Measurements from ENCODE around the gene RFX5.

RFX5 gene

GRCh38 chr1:151325231-151325630 is 21.8 kb downstream of the RFX5 start:
- no peak for DNase-seq (ENCODE audit: low spot score)

GRCh38 chr1:151324390-151324930 is 22.6 kb downstream of the RFX5 start:
- no peak for DNase-seq (ENCODE audit: low spot score)

DNA sequence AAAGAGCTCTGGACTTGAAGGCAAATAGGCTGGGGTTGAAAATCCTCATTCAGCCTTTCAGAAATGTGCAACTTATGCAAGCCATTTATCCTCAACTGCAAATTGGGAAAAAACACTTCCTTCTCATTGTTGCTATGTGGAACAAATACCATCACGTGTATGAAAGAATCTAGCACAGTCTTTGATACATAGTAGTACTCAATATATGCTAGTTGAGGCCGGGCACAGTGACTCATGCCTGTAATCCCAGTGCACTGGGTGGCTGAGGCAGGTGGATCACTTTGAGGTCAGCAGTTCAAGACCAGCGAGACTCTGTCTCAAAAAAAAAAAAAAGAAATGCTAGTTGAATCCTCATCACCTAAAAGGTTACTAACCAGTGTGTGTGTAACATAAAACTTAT is 28.1 kb downstream of the RFX5 start:
- DNase-seq (ENCODE audit: low spot score) = no peak

GRCh38 chr1:151315565-151316235 is 31.4 kb downstream of the RFX5 start:
- no peak for DNase-seq (ENCODE audit: low spot score)

GRCh38 chr1:151314137-151314875 is 32.7 kb downstream of the RFX5 start:
- DNase-seq (ENCODE audit: low spot score) = no peak

- no peak for DNase-seq (ENCODE audit: low spot score)
Measured at GRCh38 chr1:151313501-151313900, 33.6 kb downstream of the RFX5 start.

DNA sequence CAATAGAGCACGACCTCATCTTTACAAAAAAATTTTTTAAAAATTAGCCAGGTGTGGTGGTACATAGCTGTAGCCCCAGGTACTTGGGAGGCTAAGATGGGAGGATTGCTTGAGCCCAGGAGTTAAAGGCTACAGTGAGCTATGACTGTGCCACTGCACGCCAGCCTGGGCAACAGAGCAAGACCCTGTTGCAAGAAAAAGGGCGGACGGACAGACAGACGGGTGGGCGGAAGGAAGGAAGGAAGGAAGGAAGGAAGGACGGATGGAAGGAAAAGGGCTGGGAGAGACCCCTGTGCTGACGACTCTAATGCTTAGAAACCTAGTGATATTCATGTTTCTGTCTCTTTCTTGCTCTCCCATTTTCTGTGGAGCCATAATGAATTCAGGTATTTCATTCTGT is 34.2 kb downstream of the RFX5 start:
- DNase-seq (ENCODE audit: low spot score) = no peak

GRCh38 chr1:151312411-151312810 is 34.6 kb downstream of the RFX5 start:
- DNase-seq (ENCODE audit: low spot score) = no peak

GRCh38 chr1:151311589-151312331 is 35.3 kb downstream of the RFX5 start:
- peak; percentile 68 for DNase-seq (ENCODE audit: low spot score)

- no peak for DNase-seq (ENCODE audit: low spot score)
Measured at GRCh38 chr1:151311011-151311410, 36.0 kb downstream of the RFX5 start.

- DNase-seq (ENCODE audit: low spot score) = no peak
Measured at GRCh38 chr1:151309811-151310323, 37.2 kb downstream of the RFX5 start.

DNA sequence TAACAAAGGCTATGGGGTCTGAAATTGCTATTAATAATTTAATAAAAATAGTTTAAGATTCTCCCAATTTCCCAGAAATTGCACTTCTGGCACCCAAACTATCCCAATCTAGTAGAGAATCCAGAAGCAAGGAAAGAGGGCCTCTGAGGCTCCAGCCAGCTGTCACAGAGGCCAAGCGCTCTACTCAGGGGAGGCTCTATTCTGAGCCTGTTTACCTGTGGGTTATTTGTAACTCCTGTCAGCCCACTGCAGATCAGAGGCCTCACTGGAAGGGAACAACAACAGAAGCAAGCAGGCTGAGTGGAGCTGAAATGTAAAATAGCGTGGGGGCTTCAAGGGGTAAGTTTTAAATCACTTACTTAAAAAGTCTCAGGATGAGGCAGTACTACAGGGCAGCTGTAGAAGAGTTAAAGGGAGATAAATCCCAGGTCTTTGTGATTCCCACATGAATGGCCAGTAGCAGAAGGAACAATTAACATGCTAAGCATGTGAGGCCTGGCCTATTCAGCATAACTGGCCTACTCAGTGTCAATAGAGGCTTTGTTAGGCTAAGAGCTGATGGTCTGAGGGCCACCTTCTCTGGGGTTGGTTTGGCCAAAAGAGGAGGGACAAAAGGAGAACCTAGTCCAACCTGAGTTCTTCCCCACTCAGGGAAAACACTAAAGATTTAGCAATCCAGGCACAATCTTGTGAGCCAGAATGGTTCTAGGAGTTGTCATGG is 52.1 kb downstream of the RFX5 start:
- no peak for DNase-seq (ENCODE audit: low spot score)

GRCh38 chr1:151293093-151293492 is 54.0 kb downstream of the RFX5 start:
- no peak for DNase-seq (ENCODE audit: low spot score)

- no peak for DNase-seq (ENCODE audit: low spot score)
Measured at GRCh38 chr1:151292207-151293030, 54.6 kb downstream of the RFX5 start.

DNA sequence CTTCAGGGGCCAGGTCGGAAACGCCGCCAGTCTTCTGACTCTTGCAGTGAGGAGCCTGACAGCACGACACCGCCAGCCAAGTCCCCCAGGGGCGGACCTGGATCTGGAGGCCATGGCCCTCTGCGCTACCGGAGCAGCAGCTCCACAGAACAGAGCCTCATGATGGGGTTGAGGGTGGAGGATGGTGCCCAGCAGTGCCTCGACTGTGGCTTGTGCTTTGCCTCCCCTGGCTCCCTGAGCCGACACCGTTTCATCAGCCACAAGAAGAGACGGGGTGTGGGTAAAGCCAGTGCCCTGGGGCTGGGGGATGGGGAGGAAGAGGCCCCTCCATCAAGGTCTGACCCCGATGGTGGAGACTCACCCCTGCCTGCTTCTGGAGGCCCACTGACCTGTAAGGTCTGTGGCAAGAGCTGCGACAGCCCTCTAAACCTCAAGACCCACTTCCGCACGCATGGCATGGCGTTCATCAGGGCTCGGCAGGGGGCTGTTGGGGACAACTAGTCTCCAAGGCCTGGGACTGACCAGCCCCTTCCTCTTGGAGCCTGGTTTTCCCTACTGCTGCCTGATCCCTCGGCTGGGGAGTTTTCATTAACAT is 56.2 kb downstream of the RFX5 start:
- no peak for DNase-seq (ENCODE audit: low spot score)

Measured in HuH-7.5 (cell line).